GM12878 (cell line): ENCODE results near the gene NUDT14. TPM values are rescaled to one million over a fixed set of nuclear protein-coding genes. Genes with fewer than 3 reads are reported as not detected.

Experiments used
- ATAC-seq: fragments of 200-7000 bp; cut with Tn5 transposase; 3 replicates; pipeline ENCODE4 v1.9.1; 2020; ENCODE audit warnings: mild to moderate bottlenecking, moderate library complexity
- BruUV-seq: library from RNA; stranded (reverse); fragments of 400-500 nt; replicated peaks from 2 replicates; lab custom pipeline; 2021; lab: Mats Ljungman, UMichigan
- CTCF ChIA-PET: fragments of 300-600 bp; sonication (Branson Sonifier 250); formaldehyde crosslinking; extraction: SDS; loops from one replicate; lab custom pipeline; 2021; ENCODE audit warnings: inconsistent platforms; lab: Yijun Ruan, JAX
- POLR2A ChIA-PET: fragments of 350-600 bp; formaldehyde crosslinking; extraction: SDS; loops from one replicate; lab custom pipeline; 2021; ENCODE audit warnings: inconsistent platforms; lab: Charles Lee
- RAD21 ChIA-PET: fragments of 300-600 bp; sonication (Branson Sonifier 250); formaldehyde crosslinking; loops from one replicate; lab custom pipeline; 2023; ENCODE audit warnings: antibody characterized with exemption; ENCODE audit not compliant: unreplicated experiment; lab: Charles Lee
- SMC1A ChIA-PET: fragments of 300-600 bp; sonication (Branson Sonifier 250); formaldehyde crosslinking; loops from one replicate; lab custom pipeline; 2023; ENCODE audit not compliant: unreplicated experiment, uncharacterized antibody; lab: Charles Lee
- DNase-seq: peaks from one replicate; pipeline ENCODE4 v3.0.0-alpha.2; 2011; ENCODE audit warnings: low read depth, low spot score
- FAIRE-seq: peaks from 3 replicates; lab custom pipeline; 2011; peaks lifted over from hg19 to GRCh38; lab: Jason Lieb, UNC
- H2AFZ ChIP-seq: 2 replicates; pipeline ENCODE4 v1.6.0; 2011; ENCODE audit warnings: low read depth, low read length, control low read depth; ENCODE audit not compliant: control insufficient read depth
- H3K27ac ChIP-seq: 2 replicates; pipeline ENCODE4 v1.5.1; 2011; ENCODE audit warnings: control low read depth; ENCODE audit not compliant: control insufficient read depth, insufficient read depth
- H3K27me3 ChIP-seq, 2 experiments: replicated peaks in 1 of 2; 2 replicates each; pipeline versions ENCODE4 v1.6.0 to v1.6.1; 2011; ENCODE audit warnings: low read length in 1 of 2; ENCODE audit not compliant: control insufficient read depth in 2 of 2, insufficient read depth in 2 of 2
- H3K36me3 ChIP-seq, 2 experiments: 2 replicates each; pipeline ENCODE4 v1.5.1; 2011; ENCODE audit warnings: low read length in 1 of 2; ENCODE audit not compliant: control insufficient read depth in 2 of 2, insufficient read depth in 2 of 2
- H3K4me1 ChIP-seq: 2 replicates; pipeline ENCODE4 v1.6.1; 2011; ENCODE audit warnings: mild to moderate bottlenecking, low read length, moderate library complexity, mixed read lengths; ENCODE audit not compliant: control insufficient read depth, insufficient read depth
- H3K4me2 ChIP-seq: 2 replicates; pipeline ENCODE4 v1.6.0; 2011; ENCODE audit warnings: control low read depth; ENCODE audit not compliant: control insufficient read depth, insufficient read depth
- H3K4me3 ChIP-seq: fragments of 200-600 bp; sonication (generic); 2 replicates; pipeline ENCODE4 v1.5.1; 2016
- H3K79me2 ChIP-seq: 2 replicates; pipeline ENCODE4 v1.6.0; 2011; ENCODE audit warnings: low read length; ENCODE audit not compliant: control insufficient read depth, insufficient read depth
- H3K9ac ChIP-seq: 2 replicates; pipeline ENCODE4 v1.8.0; 2011; ENCODE audit warnings: low read length, control low read depth, mixed read lengths; ENCODE audit not compliant: control insufficient read depth, insufficient read depth
- H3K9me3 ChIP-seq: replicated peaks from 3 replicates; pipeline ENCODE4 v1.5.1; 2011; ENCODE audit warnings: mild to moderate bottlenecking, low read length; ENCODE audit not compliant: control insufficient read depth, insufficient read depth
- H4K20me1 ChIP-seq: 2 replicates; pipeline ENCODE4 v1.6.0; 2011; ENCODE audit not compliant: control insufficient read depth, insufficient read depth
- BCL3 ChIP-seq: IDR thresholded peaks from 2 replicates; pipeline ENCODE4 v1.6.1; 2011; ENCODE audit warnings: borderline replicate concordance, low read depth, mild to moderate bottlenecking, moderate library complexity, low read length; ENCODE audit not compliant: insufficient read depth, poor library complexity, severe bottlenecking
- NR2F1 ChIP-seq: fragments of 450-650 bp; conservative IDR thresholded peaks from 2 replicates; pipeline ENCODE4 v1.6.1; 2017; ENCODE audit warnings: mild to moderate bottlenecking
- POLR2A ChIP-seq: IDR thresholded peaks from 2 replicates; pipeline ENCODE4 v1.6.1; 2011; ENCODE audit warnings: low read depth, mild to moderate bottlenecking, low read length
- POLR2AphosphoS2 ChIP-seq: IDR thresholded peaks from 2 replicates; pipeline ENCODE4 v1.6.1; 2011; ENCODE audit warnings: low read depth, mild to moderate bottlenecking, low read length, improper control_type of control experiment, moderate library complexity
- RB1 ChIP-seq: fragments of 450-650 bp; formaldehyde crosslinking; IDR thresholded peaks from 2 replicates; pipeline ENCODE4 v1.6.1; 2017; ENCODE audit warnings: mild to moderate bottlenecking, borderline replicate concordance
- ZNF622 ChIP-seq: fragments of 450-650 bp; IDR thresholded peaks from 2 replicates; pipeline ENCODE4 v1.6.1; 2017; ENCODE audit warnings: mild to moderate bottlenecking, inconsistent platforms
- WGBS: methylation state at CpG from one replicate; pipeline ENCODE4 v1.1.6; 2016; ENCODE audit warnings: low lambda C conversion rate; ENCODE audit not compliant: insufficient replicate concordance, insufficient coverage; ENCODE audit errors: missing lambda C conversion rate; 5-methylcytosine and 5-hydroxymethylcytosine counted together
- in situ Hi-C: fragments of 300-500 bp; cut with MboI; formaldehyde crosslinking; loops from 9 replicates; pipeline ENCODE4 v1.14.3; 2018; ENCODE audit warnings: mixed read lengths
- intact Hi-C: fragments of 100-400 bp; cut with micrococcal nuclease; formaldehyde crosslinking; loops from one replicate; pipeline ENCODE4 v1.14.2; 2022; ENCODE audit not compliant: unreplicated experiment
- polyA plus RNA-seq, 11 experiments: library from polyadenylated mRNA; depleted of rRNA in 4 of 11; unstranded in 6 of 11; stranded (reverse) in 5 of 11; fragments of >200 nt; fragmentation: Nextera tagmentation in 4 of 11; fragmentation: Illumina TruSeq in 1 of 11; extraction: Ambion mirVana in 4 of 11; extraction: Trizol in 1 of 11; gene quantifications; 1 replicate in 1 of 11; 2 replicates in 10 of 11; pipeline versions ENCODE4 v1.2.1 to v1.2.3, GENCODE V29; 2011 to 2016; ENCODE audit warnings: inconsistent platforms in 2 of 11, missing spikeins in 2 of 11, low read depth in 1 of 11
- total RNA-seq, 4 experiments: library from RNA; depleted of rRNA in 3 of 4; stranded (reverse); fragments of >200 nt in 3 of 4; fragmentation: Illumina TruSeq in 1 of 4; extraction: Trizol in 1 of 4; gene quantifications; 2 replicates each; pipeline versions ENCODE4 v1.2.1 to v1.2.3, GENCODE V29; 2013 to 2021

The NUDT14 gene
- total and polyA plus RNA-seq, 10 of the 15 experiments (the other 5 are each of a cell fraction or from before 2014, with no cell fraction given) = 0.62 to 6.8 (median 4.3) TPM; not detected in 1

GRCh38 chr14:105204931-105205672 lies 24.0 kb upstream of the NUDT14 start:
- Histone ChIP-seq H3K27me3 (no peaks in the 10 kb centered on the region), H3K27ac (no peak overlapping the region), H3K9me3 (no peaks in the 10 kb centered on the region), H3K79me2 (no peaks in the 10 kb centered on the region), H2AFZ (no peak overlapping the region), H3K4me2 (no peak overlapping the region), H3K4me3 (no peak overlapping the region), H4K20me1 (no peaks in the 10 kb centered on the region), H3K36me3 (peaks cover 0 to 6% of the 10 kb centered on the region in 2 experiments; a peak in 2 of 4 replicates), H3K4me1 (peaks cover 7% of the 10 kb centered on the region), H3K9ac (no peak overlapping the region)
- intact Hi-C loops = loop anchor here (5.0 kb wide), 2 partner anchors 113 to 322 kb away; partner anchors contain the start of gene TMEM121
- no peak for DNase-seq
- WGBS = 26% methylated on average over 21 of the region's 21 CpGs
- BruUV-seq = no TSS peak
- no peak for FAIRE-seq
- in situ Hi-C loops = loop anchor here (5.0 kb wide), 1 partner anchor 147 kb away; no protein-coding TSS in a partner anchor
- ChIA-PET RAD21 (no interaction called here), SMC1A (no interaction called here), CTCF (interaction anchor here (2.4 kb wide), 1 partner anchor 147 kb away, joined by 12 read pairs; no protein-coding TSS in a partner anchor), POLR2A (interaction anchor here (0.5 kb wide), 1 partner anchor 314 kb away, joined by 5 read pairs; no protein-coding TSS in a partner anchor)
- TF ChIP-seq NR2F1 = no peak
- no peak for TF ChIP-seq ZNF622
- peak; percentile 1; the same call in 1 of the 2 replicates for TF ChIP-seq POLR2A
- no peak for TF ChIP-seq RB1
- peak; percentile 5; the same call in 1 of the 3 replicates for ATAC-seq

GRCh38 chr14:105204206-105204930 lies 23.3 kb upstream of the NUDT14 start:
- intact Hi-C loops (loop anchor here (5.0 kb wide), 2 partner anchors 112 to 323 kb away; partner anchors contain the start of gene TMEM121), in situ Hi-C loops (loop anchor here (5.0 kb wide), 1 partner anchor 148 kb away; no protein-coding TSS in a partner anchor)
- peak; percentile 23; the same call in 1 of the 2 replicates for TF ChIP-seq POLR2A
- TF ChIP-seq POLR2AphosphoS2 = no peak
- TF ChIP-seq BCL3 = peak; percentile 5
- Histone ChIP-seq H3K4me3 (no peak overlapping the region), H3K27me3 (no peaks in the 10 kb centered on the region), H3K36me3 (no peaks in the 10 kb centered on the region), H3K9ac (no peak overlapping the region), H4K20me1 (no peaks in the 10 kb centered on the region), H2AFZ (no peak overlapping the region), H3K9me3 (no peaks in the 10 kb centered on the region), H3K4me2 (no peak overlapping the region), H3K4me1 (peaks cover 7% of the 10 kb centered on the region), H3K79me2 (no peaks in the 10 kb centered on the region), H3K27ac (no peak overlapping the region)
- no TSS peak for BruUV-seq
- WGBS = 37% methylated on average over 24 of the region's 24 CpGs
- CTCF ChIA-PET = interaction anchor here (1.2 to 2.4 kb wide), 2 partner anchors 73 to 148 kb away, joined by 3 to 12 read pairs; no protein-coding TSS in a partner anchor
- no peak for ATAC-seq
- POLR2A ChIA-PET = no interaction called here
- DNase-seq = no peak
- RAD21 ChIA-PET = no interaction called here
- FAIRE-seq = no peak
- SMC1A ChIA-PET = no interaction called here
